Measurements from ENCODE around the gene PSORS1C2. TPM values are rescaled to one million over a fixed set of nuclear protein-coding genes. Genes with fewer than 3 reads are reported as not detected.

The PSORS1C2 gene
- polyA plus RNA-seq, 1 of the 3 experiments (the other 2 are of a cell fraction): not detected

- Histone ChIP-seq H2AFZ (ENCODE audit: low read depth) (no peak overlapping the region), H3K27me3 (ENCODE audit: insufficient read depth) (no peaks in the 10 kb centered on the region), H3F3A (replicated peaks; ENCODE audit: insufficient read depth) (no peaks in the 10 kb centered on the region), H3K4me3 (ENCODE audit: low read depth in 2 of 2, low read length in 1 of 2) (no peak overlapping the region), H3K9ac (no peak overlapping the region), H3K36me3 (replicated peaks in 1 of 2; ENCODE audit: control insufficient read depth in 1 of 2, insufficient read depth in 2 of 2, low read length in 1 of 2) (no peaks in the 10 kb centered on the region), H3K27ac (ENCODE audit: low read depth in 2 of 2, low read length in 1 of 2) (no peak overlapping the region), H3K4me1 (ENCODE audit: control insufficient read depth in 1 of 2, insufficient read depth in 2 of 2, low read depth in 1 of 2, low read length in 1 of 2) (no peaks in the 10 kb centered on the region), H3K4me2 (no peak overlapping the region), H3K9me3 (no peaks in the 10 kb centered on the region), H3K9me2 (no peaks in the 10 kb centered on the region), H3K79me2 (ENCODE audit: insufficient read depth) (no peaks in the 10 kb centered on the region), H4K20me1 (ENCODE audit: insufficient read depth) (no peaks in the 10 kb centered on the region)
- ChIA-PET POLR2A (no interaction called here), CTCF (interaction anchor here (3.1 to 4.8 kb wide), 2 partner anchors 61 to 235 kb away, joined by 16 to 21 read pairs; no protein-coding TSS in a partner anchor)
- 65% methylated on average over 3 of the region's 3 CpGs for WGBS (ENCODE audit: low lambda C conversion rate)
- no peak for TF ChIP-seq NRF1 (IDR thresholded peaks at IDR 0.05; ENCODE audit: low read depth, low read length)
- no peak for DNase-seq
Observed at GRCh38 chr6:31131595-31131994, 7.3 kb downstream of the PSORS1C2 start.

GRCh38 chr6:31130751-31131150 lies 8.1 kb downstream of the PSORS1C2 start:
- H3K27ac ChIP-seq (ENCODE audit: low read depth in 2 of 2, low read length in 1 of 2): no peak overlapping the region
- DNase-seq: no peak
- H3K9ac ChIP-seq: no peak overlapping the region
- H3K4me3 ChIP-seq (ENCODE audit: low read depth in 2 of 2, low read length in 1 of 2): no peak overlapping the region
- no peak for TF ChIP-seq GATA2 (CRISPR knock-in tag; IDR thresholded peaks at IDR 0.05)
- no peak for TF ChIP-seq MEF2A (IDR thresholded peaks at IDR 0.05; ENCODE audit: borderline replicate concordance, low read depth)
- no peak for TF ChIP-seq FOXM1 (IDR thresholded peaks at IDR 0.05; ENCODE audit: low read depth)
- TF ChIP-seq MAX (IDR thresholded peaks at IDR 0.05; ENCODE audit: low read depth): no peak
- TF ChIP-seq FOSL2 (IDR thresholded peaks at IDR 0.05; ENCODE audit: borderline replicate concordance, low read depth): no peak
- TF ChIP-seq RAD21 (IDR thresholded peaks at IDR 0.05; ENCODE audit: low read length): no peak
- H2AFZ ChIP-seq (ENCODE audit: low read depth): no peak overlapping the region
- H3K9me2 ChIP-seq: no peaks in the 10 kb centered on the region
- POLR2A ChIA-PET: no interaction called here
- CTCF ChIA-PET: interaction anchor here (0.8 to 4.8 kb wide), 3 partner anchors 44 to 236 kb away, joined by 3 to 21 read pairs (median 16); no protein-coding TSS in a partner anchor
- no peaks in the 10 kb centered on the region for H3K36me3 ChIP-seq (replicated peaks in 1 of 2; ENCODE audit: control insufficient read depth in 1 of 2, insufficient read depth in 2 of 2, low read length in 1 of 2)
- H4K20me1 ChIP-seq (ENCODE audit: insufficient read depth): no peaks in the 10 kb centered on the region
- 47% methylated on average over 3 of the region's 3 CpGs for WGBS (ENCODE audit: low lambda C conversion rate)
- H3K27me3 ChIP-seq (ENCODE audit: insufficient read depth): no peaks in the 10 kb centered on the region
- H3F3A ChIP-seq (replicated peaks; ENCODE audit: insufficient read depth): no peaks in the 10 kb centered on the region
- H3K4me1 ChIP-seq (ENCODE audit: control insufficient read depth in 1 of 2, insufficient read depth in 2 of 2, low read depth in 1 of 2, low read length in 1 of 2): no peaks in the 10 kb centered on the region
- no peaks in the 10 kb centered on the region for H3K79me2 ChIP-seq (ENCODE audit: insufficient read depth)
- no peaks in the 10 kb centered on the region for H3K9me3 ChIP-seq
- H3K4me2 ChIP-seq: no peak overlapping the region

- Histone ChIP-seq H3K36me3 (replicated peaks in 1 of 2; ENCODE audit: control insufficient read depth in 1 of 2, insufficient read depth in 2 of 2, low read length in 1 of 2) (no peaks in the 10 kb centered on the region), H3K4me3 (ENCODE audit: low read depth in 2 of 2, low read length in 1 of 2) (no peak overlapping the region), H3K27ac (ENCODE audit: low read depth in 2 of 2, low read length in 1 of 2) (no peak overlapping the region), H3K9me2 (no peaks in the 10 kb centered on the region), H4K20me1 (ENCODE audit: insufficient read depth) (no peaks in the 10 kb centered on the region), H3F3A (replicated peaks; ENCODE audit: insufficient read depth) (no peaks in the 10 kb centered on the region), H3K9me3 (no peaks in the 10 kb centered on the region), H2AFZ (ENCODE audit: low read depth) (no peak overlapping the region), H3K9ac (no peak overlapping the region), H3K4me1 (ENCODE audit: control insufficient read depth in 1 of 2, insufficient read depth in 2 of 2, low read depth in 1 of 2, low read length in 1 of 2) (peaks cover 0 to 5% of the 10 kb centered on the region in 2 experiments; a peak in 1 of 4 replicates), H3K79me2 (ENCODE audit: insufficient read depth) (no peaks in the 10 kb centered on the region), H3K4me2 (no peak overlapping the region), H3K27me3 (ENCODE audit: insufficient read depth) (no peaks in the 10 kb centered on the region)
- no peak for TF ChIP-seq GATA2 (CRISPR knock-in tag; IDR thresholded peaks at IDR 0.05)
- WGBS (ENCODE audit: low lambda C conversion rate): 28% methylated on average over 4 of the region's 4 CpGs
- ChIA-PET POLR2A (no interaction called here), CTCF (interaction anchor here (0.6 to 4.8 kb wide), 17 partner anchors 8 to 285 kb away, joined by 3 to 21 read pairs (median 4); partner anchors contain the start of genes C6orf15, PSORS1C1 and PSORS1C2)
- no peak for DNase-seq
Observed at GRCh38 chr6:31129130-31129529, 9.7 kb downstream of the PSORS1C2 start.
